ENCODE data around the gene EPS15.
A peak's percentile ranks its signal among the peaks of the same experiment; 100 is the strongest.
"Not testable (repeated sequence)": the region's sequence is repeated elsewhere in the genome, so short reads cannot be mapped to it uniquely, and the experiment has no call there.

The EPS15 gene

DNA sequence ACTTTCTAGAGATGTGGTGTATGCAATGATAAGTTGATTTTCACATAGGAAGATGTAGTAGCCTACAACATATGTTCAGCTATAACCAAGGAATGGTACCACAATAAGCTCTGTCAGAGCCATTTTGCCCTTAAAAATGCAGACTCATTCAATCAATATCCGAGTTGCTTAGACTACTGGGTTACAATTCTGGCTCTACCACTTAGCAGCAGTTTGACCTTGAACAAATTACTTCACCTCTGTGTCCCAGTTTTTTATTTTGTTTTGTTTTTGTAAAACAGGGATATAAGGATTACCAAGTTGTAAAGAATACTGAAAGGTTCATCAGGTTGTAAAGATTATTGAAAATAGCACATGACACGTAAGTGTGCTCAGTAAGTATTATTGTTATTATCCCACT lies 9.3 kb downstream of the EPS15 start:
- no peak overlapping the region for H3K4me3 ChIP-seq (ENCODE audit: control insufficient read depth, low read depth, low read length)
- TF ChIP-seq, protein P1, sequence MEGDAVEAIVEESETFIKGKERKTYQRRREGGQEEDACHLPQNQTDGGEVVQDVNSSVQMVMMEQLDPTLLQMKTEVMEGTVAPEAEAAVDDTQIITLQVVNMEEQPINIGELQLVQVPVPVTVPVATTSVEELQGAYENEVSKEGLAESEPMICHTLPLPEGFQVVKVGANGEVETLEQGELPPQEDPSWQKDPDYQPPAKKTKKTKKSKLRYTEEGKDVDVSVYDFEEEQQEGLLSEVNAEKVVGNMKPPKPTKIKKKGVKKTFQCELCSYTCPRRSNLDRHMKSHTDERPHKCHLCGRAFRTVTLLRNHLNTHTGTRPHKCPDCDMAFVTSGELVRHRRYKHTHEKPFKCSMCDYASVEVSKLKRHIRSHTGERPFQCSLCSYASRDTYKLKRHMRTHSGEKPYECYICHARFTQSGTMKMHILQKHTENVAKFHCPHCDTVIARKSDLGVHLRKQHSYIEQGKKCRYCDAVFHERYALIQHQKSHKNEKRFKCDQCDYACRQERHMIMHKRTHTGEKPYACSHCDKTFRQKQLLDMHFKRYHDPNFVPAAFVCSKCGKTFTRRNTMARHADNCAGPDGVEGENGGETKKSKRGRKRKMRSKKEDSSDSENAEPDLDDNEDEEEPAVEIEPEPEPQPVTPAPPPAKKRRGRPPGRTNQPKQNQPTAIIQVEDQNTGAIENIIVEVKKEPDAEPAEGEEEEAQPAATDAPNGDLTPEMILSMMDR (conservative IDR thresholded peaks at IDR 0.05; ENCODE audit: control insufficient read depth, insufficient read depth, low read depth, low read length): no peak
- no peak for DNase-seq (ENCODE audit: low read depth)

DNA sequence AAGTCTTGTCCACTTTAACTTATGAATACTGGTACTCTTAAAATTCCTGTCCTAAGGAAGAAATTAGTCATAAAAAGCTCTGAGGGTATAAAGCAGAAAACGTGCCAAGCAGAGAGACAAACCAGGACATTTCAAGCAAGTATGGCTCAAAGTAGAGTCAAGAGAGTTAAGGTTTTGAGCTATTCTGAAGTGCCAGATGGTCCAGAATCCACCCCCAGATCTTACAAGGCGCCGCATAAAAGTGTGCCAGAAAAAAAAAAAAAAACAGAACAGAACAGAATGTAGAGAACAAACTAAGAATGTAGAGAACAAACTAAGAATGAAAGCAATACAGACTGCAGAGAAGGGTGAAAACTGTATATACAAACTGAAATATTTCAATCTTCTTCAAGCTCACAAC lies 12.5 kb downstream of the EPS15 start:
- H3K4me3 ChIP-seq (ENCODE audit: control insufficient read depth, low read depth, low read length): peak overlapping the region; percentile 22
- TF ChIP-seq, protein P1 (conservative IDR thresholded peaks at IDR 0.05; ENCODE audit: control insufficient read depth, insufficient read depth, low read depth, low read length): no peak
- DNase-seq (ENCODE audit: low read depth): peak; percentile 96

DNA sequence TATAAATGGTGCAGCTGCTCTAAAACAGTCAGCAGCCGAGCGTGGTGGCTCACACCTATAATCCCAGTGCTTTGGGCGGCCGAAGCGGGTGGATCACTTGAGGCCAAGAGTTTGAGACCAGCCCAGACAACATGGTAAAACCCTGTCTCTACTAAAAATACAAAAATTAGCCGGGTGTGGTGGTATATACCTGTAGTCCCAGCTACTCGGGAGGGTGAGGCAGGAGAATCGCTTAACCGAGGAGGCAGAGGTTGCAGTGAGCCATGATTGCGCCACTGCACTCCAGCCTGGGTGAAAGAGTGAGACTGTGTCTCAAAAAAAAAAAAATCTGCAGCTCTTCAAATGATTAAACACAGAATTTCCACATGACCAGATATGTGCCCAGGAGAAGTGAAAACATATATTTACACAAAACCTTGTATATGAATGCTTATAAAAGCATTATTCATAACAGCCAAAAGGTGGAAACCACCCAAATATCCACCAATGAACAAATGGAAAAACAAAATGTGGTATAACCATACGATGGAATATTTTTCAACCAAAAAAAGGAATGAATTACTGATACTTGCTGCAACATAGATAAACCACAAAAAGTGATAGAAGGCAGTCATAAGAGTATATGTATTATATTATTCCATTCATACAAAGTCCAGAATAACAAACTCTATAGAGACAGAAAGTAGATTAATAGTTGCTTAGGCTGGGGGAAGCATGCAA lies 14.1 kb downstream of the EPS15 start:
- H3K4me3 ChIP-seq (ENCODE audit: control insufficient read depth, low read depth, low read length): no peak overlapping the region
- TF ChIP-seq, protein P1 (conservative IDR thresholded peaks at IDR 0.05; ENCODE audit: control insufficient read depth, insufficient read depth, low read depth, low read length): no peak
- no peak for DNase-seq (ENCODE audit: low read depth)

DNA sequence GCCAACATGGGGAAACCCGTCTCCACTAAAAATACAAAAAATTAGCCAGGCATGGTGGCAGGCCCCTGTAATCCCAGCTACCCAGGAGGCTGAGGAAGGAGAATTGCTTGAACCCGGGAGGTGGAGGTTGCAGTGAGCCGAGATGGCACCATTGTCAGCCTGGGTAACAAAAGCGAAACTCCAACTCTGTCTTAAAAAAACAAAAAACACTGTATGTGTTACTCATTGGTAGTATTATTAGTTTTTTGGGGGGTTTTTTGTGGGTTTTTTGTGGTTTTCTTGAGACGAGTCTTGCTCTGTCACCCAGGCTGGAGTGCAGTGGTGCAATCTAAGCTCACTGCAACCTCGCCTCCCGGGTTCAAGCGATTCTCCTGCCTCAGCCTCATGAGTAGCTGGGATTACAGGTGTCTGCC lies 17.8 kb downstream of the EPS15 start:
- H3K4me3 ChIP-seq (ENCODE audit: control insufficient read depth, low read depth, low read length); DNase-seq (ENCODE audit: low read depth): not testable (repeated sequence)

DNA sequence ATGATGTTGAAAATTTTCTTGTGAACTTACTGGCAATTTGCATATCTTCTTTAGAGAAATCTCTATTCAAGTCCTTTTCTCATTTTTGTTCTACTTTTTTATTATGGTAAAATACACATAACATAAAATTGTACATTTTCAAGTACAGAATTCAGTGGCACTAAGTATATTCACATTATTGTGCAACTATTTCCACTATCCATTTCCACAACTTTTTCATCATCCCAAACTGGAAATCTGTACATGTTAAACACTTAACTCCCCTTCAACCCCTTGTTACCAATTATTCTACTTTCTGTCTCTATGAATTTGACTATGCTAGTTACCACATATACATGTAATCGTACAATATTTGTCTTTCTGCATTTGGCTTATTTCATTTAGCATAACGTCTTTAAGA lies 19.4 kb downstream of the EPS15 start:
- TF ChIP-seq, protein P1 (conservative IDR thresholded peaks at IDR 0.05; ENCODE audit: control insufficient read depth, insufficient read depth, low read depth, low read length): no peak
- DNase-seq (ENCODE audit: low read depth): no peak
- H3K4me3 ChIP-seq (ENCODE audit: control insufficient read depth, low read depth, low read length): no peak overlapping the region

DNA sequence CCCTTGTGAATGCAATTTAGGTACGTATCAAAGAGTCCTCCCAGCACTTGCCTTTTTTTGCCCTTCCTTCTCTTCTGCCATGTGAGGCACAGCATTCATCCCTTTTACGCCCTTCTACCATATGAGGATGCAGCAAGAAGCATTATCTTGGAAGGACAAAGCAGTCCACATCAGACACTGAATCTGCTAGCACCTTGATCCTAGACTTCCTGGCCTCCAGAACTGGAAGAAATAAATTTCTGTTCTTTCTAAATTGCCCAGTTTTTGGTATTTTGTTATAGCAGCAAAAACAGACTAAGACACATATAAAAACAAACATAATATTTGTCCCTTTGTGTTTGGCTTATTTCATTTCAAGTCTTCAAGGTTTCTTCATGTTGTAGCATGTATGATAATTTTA lies 20.1 kb downstream of the EPS15 start:
- no peak for DNase-seq (ENCODE audit: low read depth)
- no peak overlapping the region for H3K4me3 ChIP-seq (ENCODE audit: control insufficient read depth, low read depth, low read length)
- TF ChIP-seq, protein P1 (conservative IDR thresholded peaks at IDR 0.05; ENCODE audit: control insufficient read depth, insufficient read depth, low read depth, low read length): no peak

DNA sequence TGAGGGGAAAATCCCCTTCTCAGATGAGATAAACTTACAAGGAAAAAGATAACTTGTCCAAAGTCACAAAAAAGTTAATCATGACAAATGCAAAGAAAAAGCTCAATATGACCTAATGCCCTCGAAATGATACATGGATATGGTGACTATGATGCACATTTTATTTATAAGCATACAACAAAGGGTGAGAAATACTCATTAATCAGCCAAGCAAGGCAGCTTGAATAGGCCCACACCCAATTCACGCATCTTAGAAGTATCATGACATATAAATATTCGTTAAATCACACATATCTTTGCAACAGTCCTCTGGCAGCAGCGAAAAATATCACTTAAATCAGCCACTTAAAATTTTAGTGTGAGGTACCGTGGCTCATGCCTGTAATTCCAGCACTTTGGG lies 21.7 kb downstream of the EPS15 start:
- H3K4me3 ChIP-seq (ENCODE audit: control insufficient read depth, low read depth, low read length): no peak overlapping the region
- no peak for DNase-seq (ENCODE audit: low read depth)
- TF ChIP-seq, protein P1 (conservative IDR thresholded peaks at IDR 0.05; ENCODE audit: control insufficient read depth, insufficient read depth, low read depth, low read length): no peak
